VCaP (cell line): ENCODE results near the gene DIP2C.
"Not testable (repeated sequence)": the region's sequence is repeated elsewhere in the genome, so short reads cannot be mapped to it uniquely, and the experiment has no call there.

ENCODE experiments used
- H3K27ac ChIP-seq: fragments of 450-650 bp; 2 replicates; pipeline ENCODE4 v1.5.1; 2017
- CTCF ChIP-seq: fragments of 450-650 bp; conservative IDR thresholded peaks from 2 replicates; pipeline ENCODE4 v1.5.1; 2017; ENCODE audit warnings: mild to moderate bottlenecking, moderate library complexity

Gene DIP2C

DNA sequence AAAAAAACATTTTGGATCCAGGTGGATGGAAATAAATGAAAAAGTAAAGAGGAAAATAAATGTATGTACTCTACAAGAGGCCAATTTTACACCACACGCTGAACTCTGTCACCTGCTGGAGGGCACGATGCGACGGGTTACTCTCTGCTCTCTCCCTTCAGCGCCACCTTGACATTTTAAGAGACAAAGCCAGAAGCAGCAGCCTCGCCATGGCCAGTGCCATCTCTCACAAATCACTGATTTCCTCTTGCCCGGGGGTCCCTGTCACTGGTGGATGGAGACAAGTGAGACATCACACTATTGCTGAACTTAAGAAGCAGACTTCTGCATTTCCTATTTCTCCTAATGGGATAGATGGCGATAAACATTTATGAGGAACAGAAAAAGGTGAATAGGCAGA lies 364.2 kb downstream of the DIP2C start:
- TF ChIP-seq CTCF = no peak

GRCh38 chr10:324593-324992 lies 364.9 kb downstream of the DIP2C start:
- no peak for TF ChIP-seq CTCF
- no peak overlapping the region for H3K27ac ChIP-seq

More for the DNA sequence above, 364.2 kb downstream of the DIP2C start:
- H3K27ac ChIP-seq = no peak overlapping the region

DNA sequence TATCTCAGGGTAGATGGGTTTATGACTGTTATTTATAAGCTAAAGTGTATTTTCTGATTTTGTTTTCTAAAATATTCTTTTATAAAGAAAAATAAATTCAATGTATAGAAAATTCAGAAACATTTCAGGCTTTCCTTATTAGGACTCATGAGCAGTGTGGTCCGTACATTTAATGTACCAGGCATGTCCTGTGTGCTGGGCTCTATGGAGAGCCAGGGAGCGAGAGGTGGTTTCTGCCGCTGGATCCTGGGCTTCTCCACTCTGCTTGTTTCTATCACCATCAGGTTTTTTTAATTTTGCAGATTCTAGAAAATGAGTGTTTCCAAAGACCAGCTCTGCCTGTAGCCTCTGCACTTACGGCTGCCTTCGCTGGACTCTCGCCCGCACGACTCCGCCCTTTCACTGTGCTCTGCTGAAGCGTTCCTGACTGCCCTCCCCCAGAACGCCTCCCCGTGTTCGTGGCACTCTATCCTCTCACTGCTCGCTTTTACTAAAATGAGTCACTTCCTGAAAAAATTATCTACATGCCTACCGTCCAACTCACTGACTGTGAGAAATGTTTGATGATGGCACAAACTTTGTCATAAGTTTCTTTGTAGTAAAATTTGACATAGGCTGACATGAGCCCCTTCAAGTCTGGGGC lies 365.7 kb downstream of the DIP2C start:
- no peak for TF ChIP-seq CTCF
- no peak overlapping the region for H3K27ac ChIP-seq

DNA sequence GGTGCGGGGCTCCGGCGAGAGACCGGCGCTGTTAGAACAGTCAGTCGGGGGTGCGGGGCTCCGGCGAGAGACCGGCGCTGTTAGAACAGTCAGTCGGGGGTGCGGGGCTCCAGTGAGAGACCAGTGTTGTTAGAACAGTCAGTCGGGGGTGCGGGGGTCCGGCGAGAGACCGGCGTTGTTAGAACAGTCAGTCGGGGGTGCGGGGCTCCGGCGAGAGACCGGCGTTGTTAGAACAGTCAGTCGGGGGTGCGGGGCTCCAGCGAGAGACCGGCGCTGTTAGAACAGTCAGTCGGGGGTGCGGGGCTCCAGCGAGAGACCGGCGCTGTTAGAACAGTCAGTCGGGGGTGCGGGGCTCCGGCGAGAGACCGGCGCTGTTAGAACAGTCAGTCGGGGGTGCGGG lies 366.4 kb downstream of the DIP2C start:
- not testable (repeated sequence) for H3K27ac ChIP-seq

DNA sequence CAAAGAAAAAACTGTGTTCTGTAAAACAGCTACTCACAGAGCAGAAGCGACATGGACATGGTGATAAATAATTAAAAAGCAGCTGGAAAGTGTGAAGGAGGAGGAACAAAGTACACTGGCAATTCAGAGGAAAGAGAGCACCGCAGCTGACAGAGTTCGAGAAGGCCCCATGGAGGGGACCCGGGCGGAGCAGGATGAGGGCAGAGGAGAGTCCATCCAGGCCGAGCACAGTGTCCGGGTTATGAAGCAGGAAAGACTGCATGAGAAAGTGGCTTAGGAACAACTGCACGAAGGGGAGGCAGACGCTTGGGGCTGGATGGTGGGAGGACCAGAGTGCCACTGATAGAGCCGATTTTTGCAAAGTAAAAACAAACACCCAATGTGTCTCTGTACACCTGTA lies 368.7 kb downstream of the DIP2C start:
- no peak for TF ChIP-seq CTCF

DNA sequence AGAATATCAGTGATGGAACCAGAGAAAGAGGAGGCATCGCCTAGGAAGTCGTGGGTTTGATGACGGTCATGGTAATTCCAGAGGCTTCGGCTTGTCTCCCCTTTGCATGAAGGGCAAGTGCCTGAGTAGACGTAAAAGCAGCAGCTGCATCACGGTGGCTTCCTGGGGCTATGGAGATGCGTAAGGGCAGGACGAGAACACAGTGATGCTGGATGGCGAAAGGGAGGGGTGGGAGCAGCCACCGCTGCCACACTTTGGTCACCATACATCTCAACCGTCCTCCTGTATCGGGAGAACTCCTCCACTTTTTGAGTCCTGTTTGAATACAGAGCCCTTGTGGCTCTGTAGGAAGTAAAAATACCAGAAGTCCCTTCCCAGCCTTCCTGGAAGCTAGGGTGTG lies 371.5 kb downstream of the DIP2C start:
- TF ChIP-seq CTCF = no peak
- no peak overlapping the region for H3K27ac ChIP-seq

More for the DNA sequence above, 368.7 kb downstream of the DIP2C start:
- H3K27ac ChIP-seq = peak overlapping the region; percentile 18; the same call in 1 of the 2 replicates

DNA sequence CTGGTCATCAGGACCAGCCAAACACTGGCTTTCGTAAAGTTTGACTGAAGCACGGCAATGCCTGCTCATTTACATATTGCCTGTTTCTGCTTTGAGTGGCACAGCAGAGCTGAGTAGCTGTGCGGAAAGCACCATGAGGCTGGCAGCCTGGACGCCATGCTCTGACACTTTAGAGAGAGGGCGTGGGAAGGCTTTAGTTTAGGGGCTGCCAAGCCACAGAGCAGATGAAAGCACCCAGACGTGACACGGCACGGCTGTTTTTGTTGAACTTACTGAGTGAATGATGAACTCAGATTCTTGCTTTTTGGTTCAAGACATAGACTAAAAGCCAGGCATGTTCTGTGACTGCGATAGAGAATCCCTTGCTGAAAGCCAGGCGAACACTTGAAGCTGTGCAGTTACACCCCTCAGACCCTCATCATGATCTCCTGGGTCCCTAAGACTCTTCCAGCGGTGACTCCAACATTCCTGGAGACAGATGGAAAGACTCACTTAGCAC lies 372.1 kb downstream of the DIP2C start:
- no peak for TF ChIP-seq CTCF
- no peak overlapping the region for H3K27ac ChIP-seq

DNA sequence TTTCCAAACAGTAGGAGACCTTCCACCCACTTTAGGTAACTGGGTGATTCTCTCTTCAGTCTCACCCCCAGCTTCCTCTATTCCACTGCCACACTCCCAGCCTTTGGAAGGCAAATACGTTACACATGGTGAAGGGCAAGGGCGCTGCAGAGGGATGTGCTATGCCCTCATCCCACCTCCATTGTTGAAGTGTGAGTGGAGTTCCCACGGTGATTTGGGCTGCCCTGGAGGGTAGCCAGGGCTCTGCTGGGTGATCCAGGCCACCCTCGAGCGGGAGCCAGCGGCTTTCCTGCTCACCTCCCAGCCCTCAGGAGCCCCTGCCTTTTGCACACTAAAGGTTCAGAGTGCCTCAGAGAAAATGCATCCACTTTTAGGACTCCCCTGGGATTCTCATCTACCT lies 373.1 kb downstream of the DIP2C start:
- H3K27ac ChIP-seq = no peak overlapping the region
- TF ChIP-seq CTCF = no peak
